PFSK-1 (cell line): ENCODE data around the gene KIAA0753.

Source experiments
- FOXP2 ChIP-seq: optimal IDR thresholded peaks from 2 replicates; pipeline ENCODE3; 2011; ENCODE audit warnings: borderline replicate concordance, control low read depth, inconsistent platforms; ENCODE audit not compliant: insufficient read depth; ENCODE audit errors: extremely low read length, extremely low read depth
- POLR2AphosphoS5 ChIP-seq: IDR thresholded peaks from 2 replicates; pipeline ENCODE4 v1.6.1; 2012; ENCODE audit warnings: low read depth, mild to moderate bottlenecking, control low read depth, low read length, moderate library complexity
- TAF1 ChIP-seq: IDR thresholded peaks from 2 replicates; pipeline ENCODE4 v1.6.1; 2012; ENCODE audit warnings: low read length, control low read depth, borderline replicate concordance; ENCODE audit not compliant: insufficient read depth

DNA sequence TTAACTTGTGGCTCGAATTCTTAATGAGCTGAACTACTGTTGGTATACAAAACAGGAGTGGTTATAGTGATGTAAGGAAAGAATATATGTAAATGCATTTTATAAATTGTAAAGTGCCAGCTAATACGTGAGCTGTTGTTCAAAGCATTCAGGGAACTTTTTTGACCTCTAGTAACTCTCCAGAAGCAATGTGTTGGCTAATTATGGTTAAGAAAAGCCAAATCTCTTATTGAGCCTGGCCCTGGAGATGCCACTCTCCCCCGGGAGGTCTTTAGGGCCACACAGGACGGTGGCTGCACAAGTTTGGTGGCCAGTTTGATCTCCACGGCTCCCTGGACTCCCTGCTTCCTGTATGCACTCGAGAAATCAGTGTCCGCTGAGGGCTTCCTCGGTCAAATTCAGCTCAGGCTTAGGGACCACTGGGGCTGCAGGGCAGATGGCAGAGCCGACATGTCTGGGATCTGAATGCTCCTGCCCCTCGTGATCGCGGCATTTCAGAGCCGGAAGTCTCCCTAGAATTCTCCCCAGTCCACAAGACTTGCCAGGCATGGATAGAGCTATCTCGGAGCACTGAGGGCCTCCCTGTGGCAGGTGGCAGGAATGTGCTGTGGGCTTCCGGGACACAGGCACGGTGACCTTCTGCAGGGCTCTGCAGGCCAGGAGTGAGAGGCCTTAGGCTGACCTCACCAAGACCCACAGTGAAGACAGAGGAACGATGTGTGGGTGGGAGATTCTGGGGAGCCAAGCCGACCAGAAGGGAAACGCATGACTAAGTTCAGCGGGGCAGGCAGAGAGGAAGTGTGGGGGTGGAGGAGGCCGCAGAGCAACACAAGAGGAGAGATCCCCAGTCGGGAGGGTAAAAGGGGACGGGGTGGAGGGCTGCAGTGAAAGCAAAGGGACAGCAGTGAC, 65.6 kb downstream of the KIAA0753 start:
- TF ChIP-seq POLR2AphosphoS5, result no peak
- TF ChIP-seq FOXP2, result peak; percentile 30
- no peak for TF ChIP-seq TAF1
